ENCODE results near the gene TMEM62. TPM values are rescaled to one million over a fixed set of nuclear protein-coding genes. Genes with fewer than 3 reads are reported as not detected.

TMEM62 gene
- total RNA-seq, 1 experiment from 2014 or later, result 7.2 TPM

GRCh38 chr15:43207024-43207423 lies 73.6 kb downstream of the TMEM62 start:
- Histone ChIP-seq H4K20me1 (ENCODE audit: control insufficient read depth, insufficient read depth, insufficient read length) (no peaks in the 10 kb centered on the region), H3K4me2 (ENCODE audit: insufficient read depth, insufficient read length, low read length) (no peak overlapping the region), H2BK20ac (ENCODE audit: low read depth, low read length, poor library complexity, severe bottlenecking) (no peak overlapping the region), H3K27me3 (ENCODE audit: insufficient read depth, low read length) (no peaks in the 10 kb centered on the region), H3K23ac (ENCODE audit: insufficient read length, low read depth, low read length) (no peak overlapping the region), H3K79me2 (ENCODE audit: insufficient read depth, low read length) (no peaks in the 10 kb centered on the region), H2BK120ac (ENCODE audit: low read depth, low read length, poor library complexity, severe bottlenecking) (no peak overlapping the region), H3K9me3 (ENCODE audit: control insufficient read depth, low read depth, low read length) (no peaks in the 10 kb centered on the region), H2BK5ac (ENCODE audit: insufficient read length, low read length) (no peak overlapping the region), H2AK5ac (ENCODE audit: insufficient read length, low read length) (no peak overlapping the region), H3K79me1 (ENCODE audit: insufficient read depth, low read depth, low read length, poor library complexity, severe bottlenecking) (no peaks in the 10 kb centered on the region), H2BK12ac (ENCODE audit: insufficient read length, low read depth, low read length) (no peak overlapping the region), H3K9ac (ENCODE audit: extremely low read depth, insufficient read length, low read length) (no peak overlapping the region), H3K18ac (ENCODE audit: insufficient read length, low read depth, low read length) (no peak overlapping the region), H3K27ac (ENCODE audit: insufficient read length, low read depth, low read length) (no peak overlapping the region), H3K14ac (ENCODE audit: insufficient read depth, low read length) (no peak overlapping the region), H3K56ac (ENCODE audit: insufficient read length, low read depth, low read length) (no peak overlapping the region), H4K5ac (ENCODE audit: insufficient read length, low read depth, low read length) (no peak overlapping the region), H3K4ac (ENCODE audit: low read depth, low read length) (no peak overlapping the region), H4K8ac (replicated peaks; ENCODE audit: insufficient read length, low read depth, low read length) (no peak overlapping the region), H3T11ph (ENCODE audit: low read length) (no peak overlapping the region), H3K23me2 (ENCODE audit: insufficient read length, low read depth, low read length, poor library complexity, severe bottlenecking) (no peaks in the 10 kb centered on the region), H3K4me1 (ENCODE audit: insufficient read depth, low read length) (no peaks in the 10 kb centered on the region), H4K91ac (ENCODE audit: insufficient read length, low read depth, low read length) (no peak overlapping the region), H2AFZ (ENCODE audit: low read length) (no peak overlapping the region), H2BK15ac (ENCODE audit: low read depth, low read length) (no peak overlapping the region)
- Mint-ChIP-seq H3K4me1 (peaks cover 11 to 12% of the 10 kb centered on the region in 2 experiments), H3K9me3 (no peaks in the 10 kb centered on the region), H3K36me3 (ENCODE audit: insufficient read depth in 1 of 3, low read depth in 3 of 3) (no peaks in the 10 kb centered on the region; a peak in 1 of 7 replicates), H3K27ac (no peak overlapping the region), H3K4me3 (no peak overlapping the region), H3K27me3 (ENCODE audit: low read depth) (peaks cover 14% of the 10 kb centered on the region)
- WGBS (ENCODE audit: extremely low coverage, insufficient read length, low lambda C conversion rate), result no CpG with 5 or more reads among the region's 9 CpGs
- TF ChIP-seq CTCF (conservative IDR thresholded peaks at IDR 0.05), result no peak
- no peak for DNase-seq

All from H9 (cell line).